ENCODE results near the gene SKAP1.

SKAP1 gene

DNA sequence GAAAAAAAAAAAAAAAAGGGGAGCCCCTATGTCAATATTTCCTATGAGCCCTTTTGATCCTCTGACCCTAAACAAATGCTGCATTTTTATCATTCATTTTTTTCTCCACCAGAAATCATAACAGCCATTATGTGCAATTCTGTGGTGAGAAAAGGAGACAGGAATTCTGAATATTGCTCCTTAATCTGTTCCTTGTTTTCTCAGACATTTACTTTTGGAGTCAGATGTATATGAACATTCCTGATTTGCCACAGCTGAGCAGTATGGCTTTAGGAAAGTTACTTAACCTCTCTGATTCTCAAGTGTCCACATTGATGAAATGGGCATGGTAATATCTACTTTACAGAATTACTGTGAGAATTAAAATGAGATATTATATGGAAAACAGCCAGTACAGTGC is 144.4 kb downstream of the SKAP1 start:
- H3K9ac ChIP-seq (ENCODE audit: insufficient read length), result no peak overlapping the region
- no peak for DNase-seq (ENCODE audit: low read depth, low spot score)
- no peak overlapping the region for H3K27ac ChIP-seq
- no peaks in the 10 kb centered on the region for H3K9me3 ChIP-seq (ENCODE audit: low read depth, low read length)
- H3K4me3 ChIP-seq, result no peak overlapping the region
- TF ChIP-seq FOXP2 (optimal IDR thresholded peaks at IDR 0.05; ENCODE audit: control extremely low read depth, extremely low read length, insufficient read depth), result no peak
- TF ChIP-seq POLR2AphosphoS5 (IDR thresholded peaks at IDR 0.05; ENCODE audit: borderline replicate concordance, low read depth, low read length), result no peak
- no peak for TF ChIP-seq EZH2 (IDR thresholded peaks at IDR 0.05)
- no peaks in the 10 kb centered on the region for H3K36me3 ChIP-seq (ENCODE audit: insufficient read depth, low read length)

DNA sequence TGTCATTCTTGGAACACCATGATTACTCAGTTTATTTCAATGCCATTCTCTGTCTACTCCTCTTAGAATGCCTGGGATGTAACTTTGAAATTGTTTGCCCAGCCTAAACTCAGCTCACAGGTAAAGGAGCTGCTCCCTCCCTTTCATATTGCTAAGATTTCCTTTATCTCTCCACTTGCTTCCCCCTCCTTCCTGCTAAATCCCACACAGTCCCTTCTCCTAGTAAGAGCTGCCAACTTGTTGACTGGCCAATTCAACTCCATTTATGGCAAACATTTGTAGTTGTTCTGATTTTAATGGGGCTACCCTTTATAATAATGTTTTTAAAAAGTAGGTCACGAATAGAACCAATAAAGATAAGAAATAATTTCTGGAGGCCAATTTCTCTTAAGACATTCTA is 146.1 kb downstream of the SKAP1 start:
- no peak overlapping the region for H3K9ac ChIP-seq (ENCODE audit: insufficient read length)
- H3K9me3 ChIP-seq (ENCODE audit: low read depth, low read length), result no peaks in the 10 kb centered on the region
- TF ChIP-seq FOXP2 (optimal IDR thresholded peaks at IDR 0.05; ENCODE audit: control extremely low read depth, extremely low read length, insufficient read depth) (no peak), POLR2AphosphoS5 (IDR thresholded peaks at IDR 0.05; ENCODE audit: borderline replicate concordance, low read depth, low read length) (no peak), EZH2 (IDR thresholded peaks at IDR 0.05) (no peak)
- no peak for DNase-seq (ENCODE audit: low read depth, low spot score)
- H3K27ac ChIP-seq, result no peak overlapping the region
- H3K4me3 ChIP-seq, result no peak overlapping the region
- H3K36me3 ChIP-seq (ENCODE audit: insufficient read depth, low read length), result no peaks in the 10 kb centered on the region

DNA sequence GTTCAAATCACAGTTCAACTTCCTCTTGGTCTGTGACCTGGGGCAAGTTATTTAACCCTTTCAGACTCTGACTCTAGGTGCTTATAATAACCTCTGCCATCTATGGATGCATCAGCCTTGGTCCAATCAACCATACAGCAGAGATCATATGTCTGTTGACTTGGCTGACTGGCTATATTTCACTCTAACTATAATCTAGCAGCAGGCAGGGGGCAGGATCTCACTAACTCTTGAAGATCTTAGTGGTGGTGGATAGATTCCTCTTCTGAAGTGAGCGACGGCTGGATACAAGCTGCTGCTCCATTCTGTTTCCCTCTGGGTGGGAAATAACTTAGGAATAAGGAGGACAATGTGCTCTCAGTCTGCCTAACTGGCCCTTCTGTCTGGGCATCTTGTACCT is 146.6 kb downstream of the SKAP1 start:
- Histone ChIP-seq H3K9me3 (ENCODE audit: low read depth, low read length) (no peaks in the 10 kb centered on the region), H3K9ac (ENCODE audit: insufficient read length) (no peak overlapping the region), H3K36me3 (ENCODE audit: insufficient read depth, low read length) (no peaks in the 10 kb centered on the region), H3K4me3 (no peak overlapping the region), H3K27ac (no peak overlapping the region)
- no peak for DNase-seq (ENCODE audit: low read depth, low spot score)
- TF ChIP-seq EZH2 (IDR thresholded peaks at IDR 0.05), result no peak
- no peak for TF ChIP-seq FOXP2 (optimal IDR thresholded peaks at IDR 0.05; ENCODE audit: control extremely low read depth, extremely low read length, insufficient read depth)
- no peak for TF ChIP-seq POLR2AphosphoS5 (IDR thresholded peaks at IDR 0.05; ENCODE audit: borderline replicate concordance, low read depth, low read length)

DNA sequence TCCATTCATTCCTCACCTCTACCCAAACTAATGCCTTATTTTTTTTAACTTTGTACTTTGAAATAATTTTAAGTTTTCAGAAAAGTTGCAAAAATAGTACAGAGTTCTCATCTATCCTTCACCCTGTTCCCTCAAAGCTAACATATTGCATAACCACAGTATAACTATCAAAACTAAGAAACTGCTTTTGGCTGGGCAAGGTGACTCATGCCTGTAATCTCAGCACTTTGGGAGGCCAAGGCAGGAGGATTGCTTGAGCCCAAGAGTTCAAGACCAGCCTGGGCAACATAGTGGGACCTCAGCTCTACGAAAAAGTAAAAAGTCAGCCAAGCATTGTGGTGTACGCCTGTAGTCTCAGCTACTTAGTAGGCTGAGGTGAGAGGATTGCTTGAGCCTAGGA is 147.7 kb downstream of the SKAP1 start:
- no peaks in the 10 kb centered on the region for H3K9me3 ChIP-seq (ENCODE audit: low read depth, low read length)

DNA sequence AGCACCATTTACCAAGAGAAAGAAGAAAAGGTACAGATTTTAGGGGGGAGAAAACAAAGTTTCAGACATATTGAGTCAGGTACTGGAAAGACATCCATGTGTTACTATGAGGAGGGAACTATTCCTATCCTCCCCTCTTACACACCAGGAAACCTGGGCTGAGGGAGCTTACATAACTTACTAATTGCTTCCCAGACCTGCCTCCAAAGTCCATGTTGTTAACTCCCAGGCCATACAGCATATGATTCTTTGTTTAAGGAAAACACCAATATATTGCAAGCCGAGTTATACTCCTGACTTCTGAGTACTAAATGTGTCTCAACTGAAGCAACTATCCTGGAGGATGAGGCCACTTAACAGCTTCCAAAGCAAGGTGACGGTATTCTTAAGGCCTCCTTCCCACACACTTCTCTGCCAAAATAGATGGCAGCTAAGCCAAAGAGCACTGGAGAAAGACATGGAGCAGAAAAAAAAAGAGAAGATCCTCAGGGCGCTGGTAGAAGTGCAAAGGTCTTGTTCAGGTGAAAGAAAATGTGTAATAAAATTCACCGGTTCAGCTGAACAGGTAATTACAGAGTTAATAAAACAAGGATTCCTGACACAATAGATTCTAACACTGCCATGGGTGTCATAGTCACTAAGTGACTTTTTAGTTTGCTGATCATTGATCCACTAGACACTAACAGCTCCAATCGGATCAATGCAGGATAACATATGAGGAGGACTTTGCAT is 151.1 kb downstream of the SKAP1 start:
- no peaks in the 10 kb centered on the region for H3K9me3 ChIP-seq (ENCODE audit: low read depth, low read length)

More for the DNA sequence above, 147.7 kb downstream of the SKAP1 start:
- Histone ChIP-seq H3K36me3 (ENCODE audit: insufficient read depth, low read length) (no peaks in the 10 kb centered on the region), H3K27ac (no peak overlapping the region), H3K4me3 (no peak overlapping the region), H3K9ac (ENCODE audit: insufficient read length) (no peak overlapping the region)
- DNase-seq (ENCODE audit: low read depth, low spot score), result no peak
- TF ChIP-seq FOXP2 (optimal IDR thresholded peaks at IDR 0.05; ENCODE audit: control extremely low read depth, extremely low read length, insufficient read depth) (no peak), POLR2AphosphoS5 (IDR thresholded peaks at IDR 0.05; ENCODE audit: borderline replicate concordance, low read depth, low read length) (no peak), EZH2 (IDR thresholded peaks at IDR 0.05) (no peak)

DNA sequence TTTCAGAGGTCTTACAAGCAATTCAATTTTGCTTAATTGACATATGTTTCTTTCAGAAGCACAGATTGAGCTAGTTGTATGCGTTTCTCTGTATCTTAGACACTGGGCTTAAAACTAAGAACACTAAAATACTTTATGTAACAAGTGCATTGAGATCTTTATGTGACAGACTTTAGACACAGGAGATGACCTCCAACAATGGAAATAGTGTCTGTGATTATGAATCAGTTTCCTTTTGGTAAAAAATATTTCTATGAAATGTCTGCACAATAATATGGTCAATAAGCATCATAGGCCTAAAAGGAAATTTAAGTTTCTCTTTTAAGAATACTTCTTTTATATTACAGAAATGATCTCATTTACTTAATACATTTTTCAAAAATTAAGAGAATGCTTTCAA is 153.2 kb downstream of the SKAP1 start:
- Histone ChIP-seq H3K9ac (ENCODE audit: insufficient read length) (no peak overlapping the region), H3K36me3 (ENCODE audit: insufficient read depth, low read length) (no peaks in the 10 kb centered on the region), H3K9me3 (ENCODE audit: low read depth, low read length) (no peaks in the 10 kb centered on the region), H3K4me3 (no peak overlapping the region), H3K27ac (no peak overlapping the region)
- no peak for DNase-seq (ENCODE audit: low read depth, low spot score)
- TF ChIP-seq POLR2AphosphoS5 (IDR thresholded peaks at IDR 0.05; ENCODE audit: borderline replicate concordance, low read depth, low read length) (no peak), FOXP2 (optimal IDR thresholded peaks at IDR 0.05; ENCODE audit: control extremely low read depth, extremely low read length, insufficient read depth) (no peak), EZH2 (IDR thresholded peaks at IDR 0.05) (no peak)

More for the DNA sequence above, 151.1 kb downstream of the SKAP1 start:
- no peak for TF ChIP-seq FOXP2 (optimal IDR thresholded peaks at IDR 0.05; ENCODE audit: control extremely low read depth, extremely low read length, insufficient read depth)
- TF ChIP-seq EZH2 (IDR thresholded peaks at IDR 0.05), result no peak
- no peak for TF ChIP-seq POLR2AphosphoS5 (IDR thresholded peaks at IDR 0.05; ENCODE audit: borderline replicate concordance, low read depth, low read length)
- Histone ChIP-seq H3K9ac (ENCODE audit: insufficient read length) (no peak overlapping the region), H3K27ac (no peak overlapping the region), H3K36me3 (ENCODE audit: insufficient read depth, low read length) (no peaks in the 10 kb centered on the region), H3K4me3 (no peak overlapping the region)
- DNase-seq (ENCODE audit: low read depth, low spot score), result no peak

DNA sequence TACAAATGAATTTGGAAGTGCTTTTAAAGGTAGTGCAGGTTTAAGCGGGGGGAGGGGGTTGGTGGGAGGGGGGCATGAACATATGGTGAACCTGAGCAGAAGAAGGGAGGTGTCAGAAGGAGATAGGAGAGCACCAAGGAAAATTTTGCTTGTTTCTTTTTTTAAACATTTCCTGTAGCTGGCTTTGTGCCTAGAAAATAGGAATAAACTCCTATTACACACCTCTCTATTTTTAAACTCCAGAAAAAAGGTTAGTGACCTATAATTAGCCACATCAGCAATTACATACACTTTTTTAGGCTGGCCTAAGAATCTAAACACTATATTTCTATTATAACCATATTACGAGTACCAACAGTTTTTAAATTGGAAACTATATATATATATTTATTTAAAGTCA is 159.1 kb downstream of the SKAP1 start:
- no peak for DNase-seq (ENCODE audit: low read depth, low spot score)

DNA sequence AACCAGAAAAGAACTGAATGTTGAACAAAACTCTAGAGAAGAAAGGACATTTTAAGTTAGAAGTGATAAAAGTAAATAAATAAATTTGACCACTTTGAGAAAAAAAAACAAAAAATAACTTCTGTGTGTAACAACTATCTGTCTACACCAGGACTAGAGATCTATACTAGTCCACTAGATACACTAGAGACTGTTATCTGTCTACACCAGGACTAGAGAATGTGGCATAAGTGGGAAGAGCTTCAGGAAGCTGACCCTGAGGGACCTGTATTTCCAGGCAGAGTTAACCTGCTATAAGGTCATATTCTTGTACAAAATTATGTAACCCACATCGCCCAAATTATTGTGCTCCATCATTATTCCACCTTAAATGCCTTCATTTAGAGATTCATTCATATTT is 160.8 kb downstream of the SKAP1 start:
- H3K36me3 ChIP-seq (ENCODE audit: insufficient read depth, low read length), result no peaks in the 10 kb centered on the region
- TF ChIP-seq EZH2 (IDR thresholded peaks at IDR 0.05) (no peak), POLR2AphosphoS5 (IDR thresholded peaks at IDR 0.05; ENCODE audit: borderline replicate concordance, low read depth, low read length) (no peak), FOXP2 (optimal IDR thresholded peaks at IDR 0.05; ENCODE audit: control extremely low read depth, extremely low read length, insufficient read depth) (no peak)
- no peaks in the 10 kb centered on the region for H3K9me3 ChIP-seq (ENCODE audit: low read depth, low read length)
- no peak overlapping the region for H3K9ac ChIP-seq (ENCODE audit: insufficient read length)
- H3K27ac ChIP-seq, result no peak overlapping the region
- no peak for DNase-seq (ENCODE audit: low read depth, low spot score)
- no peak overlapping the region for H3K4me3 ChIP-seq

More for the DNA sequence above, 159.1 kb downstream of the SKAP1 start:
- no peak overlapping the region for H3K9ac ChIP-seq (ENCODE audit: insufficient read length)
- no peak for TF ChIP-seq POLR2AphosphoS5 (IDR thresholded peaks at IDR 0.05; ENCODE audit: borderline replicate concordance, low read depth, low read length)
- TF ChIP-seq EZH2 (IDR thresholded peaks at IDR 0.05), result no peak
- no peak for TF ChIP-seq FOXP2 (optimal IDR thresholded peaks at IDR 0.05; ENCODE audit: control extremely low read depth, extremely low read length, insufficient read depth)
- H3K4me3 ChIP-seq, result no peak overlapping the region
- no peak overlapping the region for H3K27ac ChIP-seq
- H3K9me3 ChIP-seq (ENCODE audit: low read depth, low read length), result no peaks in the 10 kb centered on the region
- no peaks in the 10 kb centered on the region for H3K36me3 ChIP-seq (ENCODE audit: insufficient read depth, low read length)

DNA sequence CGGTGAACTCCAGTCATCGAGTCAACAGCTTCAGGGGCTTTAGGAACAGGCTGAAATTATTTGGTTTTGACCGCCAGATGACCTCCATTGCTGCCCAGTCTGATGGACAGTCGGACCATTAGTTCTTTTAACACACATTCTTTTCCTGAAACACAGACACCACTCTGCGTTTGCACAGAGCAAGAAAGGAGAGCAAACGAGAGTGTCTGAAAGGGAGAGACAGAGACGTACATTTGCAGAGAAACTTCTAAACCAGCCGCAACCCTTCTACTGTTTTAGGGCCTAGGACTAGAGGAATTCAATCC is 166.3 kb downstream of the SKAP1 start:
- no peak for TF ChIP-seq POLR2AphosphoS5 (IDR thresholded peaks at IDR 0.05; ENCODE audit: borderline replicate concordance, low read depth, low read length)
- TF ChIP-seq EZH2 (IDR thresholded peaks at IDR 0.05), result no peak
- TF ChIP-seq FOXP2 (optimal IDR thresholded peaks at IDR 0.05; ENCODE audit: control extremely low read depth, extremely low read length, insufficient read depth), result no peak
- DNase-seq (ENCODE audit: low read depth, low spot score), result no peak
- no peaks in the 10 kb centered on the region for H3K9me3 ChIP-seq (ENCODE audit: low read depth, low read length)
- H3K4me3 ChIP-seq, result no peak overlapping the region
- no peaks in the 10 kb centered on the region for H3K36me3 ChIP-seq (ENCODE audit: insufficient read depth, low read length)
- H3K27ac ChIP-seq, result no peak overlapping the region
- H3K9ac ChIP-seq (ENCODE audit: insufficient read length), result no peak overlapping the region

All from SK-N-MC (cell line).